Hippocampal formation (tissue), 2 donors: ENCODE data around the gene CNTN4.
"Not testable (repeated sequence)": the region's sequence is repeated elsewhere in the genome, so short reads cannot be mapped to it uniquely, and the experiment has no call there.

Experiments used
- DNase-seq, 2 donors: peaks; one replicate each; lab custom pipeline; 2025; lab: John Stamatoyannopoulos, UW

CNTN4 gene

DNA sequence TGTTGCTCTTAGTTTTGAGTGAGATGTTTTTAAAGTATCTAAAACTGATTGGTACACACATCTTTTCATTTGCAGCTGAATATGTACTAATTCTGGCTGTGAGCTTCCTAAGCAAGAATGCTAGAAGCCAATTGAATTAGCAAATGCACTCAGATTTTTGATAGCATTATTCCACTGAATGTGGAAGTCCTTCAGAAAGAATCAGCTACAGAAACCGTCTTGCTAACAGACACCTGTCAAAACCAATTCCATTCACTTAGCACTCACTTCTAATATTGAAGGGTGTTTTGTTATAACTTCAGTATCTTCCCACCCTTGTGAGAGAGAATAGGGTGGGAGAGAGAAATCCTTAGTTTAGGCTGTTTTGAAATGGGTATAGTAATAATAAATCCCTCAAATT, 693.8 kb downstream of the CNTN4 start:
- no peak for DNase-seq

DNA sequence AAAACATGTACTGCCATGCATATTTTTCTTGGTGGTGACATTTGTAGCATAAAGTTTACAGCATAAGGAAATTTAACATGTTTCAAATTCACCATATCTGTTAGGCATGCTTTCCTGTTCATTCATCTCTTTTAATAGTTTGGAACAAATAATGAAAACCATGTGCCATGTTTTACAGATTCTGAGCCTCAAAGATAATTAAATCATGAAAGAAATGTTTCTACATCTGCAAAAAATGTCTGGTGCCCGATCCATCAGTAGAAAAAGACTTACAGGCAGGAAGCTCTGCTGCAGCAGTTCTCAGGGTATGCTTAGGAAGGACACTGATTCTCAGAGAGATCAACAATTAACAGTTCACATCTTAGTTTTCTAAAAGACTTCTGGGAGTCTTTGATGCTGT, 695.3 kb downstream of the CNTN4 start:
- DNase-seq = no peak

DNA sequence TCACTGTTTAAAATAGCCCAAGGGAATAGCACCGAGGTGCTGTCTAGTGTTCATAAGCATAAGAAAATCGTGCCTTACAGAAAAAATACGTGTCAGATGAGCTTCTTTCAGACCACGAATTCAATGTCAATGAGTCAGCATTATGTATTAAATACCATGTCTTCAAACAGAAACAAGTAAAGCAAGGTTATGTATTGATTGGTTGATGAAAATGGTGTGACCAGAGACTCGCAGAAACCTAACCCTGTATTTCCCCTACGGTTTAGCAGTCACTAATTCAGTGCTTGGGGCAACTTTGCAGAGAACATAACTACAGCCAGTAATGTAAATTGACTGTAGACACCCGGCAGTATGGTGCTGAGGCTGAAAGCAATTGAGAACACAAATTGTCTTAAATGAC, 703.8 kb downstream of the CNTN4 start:
- no peak for DNase-seq

DNA sequence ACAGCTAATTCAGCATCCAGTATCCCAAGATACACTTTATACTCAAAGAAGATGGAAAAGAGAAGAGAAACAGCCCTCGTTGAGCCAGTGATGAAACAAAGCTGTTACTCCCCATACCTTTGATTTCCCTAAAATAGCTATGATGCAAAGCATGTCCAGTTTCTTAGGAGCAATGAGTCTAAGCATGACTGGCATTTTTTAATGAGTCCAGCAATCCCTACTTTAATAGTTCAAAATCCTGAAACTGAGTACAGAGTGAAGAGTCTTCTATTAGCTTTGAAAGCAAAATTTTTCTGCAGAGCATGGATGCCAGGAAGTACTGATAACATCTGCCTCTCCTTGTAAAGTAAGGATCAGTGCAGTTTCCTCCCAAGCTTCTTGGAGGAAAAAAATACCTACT, 708.8 kb downstream of the CNTN4 start:
- no peak for DNase-seq

DNA sequence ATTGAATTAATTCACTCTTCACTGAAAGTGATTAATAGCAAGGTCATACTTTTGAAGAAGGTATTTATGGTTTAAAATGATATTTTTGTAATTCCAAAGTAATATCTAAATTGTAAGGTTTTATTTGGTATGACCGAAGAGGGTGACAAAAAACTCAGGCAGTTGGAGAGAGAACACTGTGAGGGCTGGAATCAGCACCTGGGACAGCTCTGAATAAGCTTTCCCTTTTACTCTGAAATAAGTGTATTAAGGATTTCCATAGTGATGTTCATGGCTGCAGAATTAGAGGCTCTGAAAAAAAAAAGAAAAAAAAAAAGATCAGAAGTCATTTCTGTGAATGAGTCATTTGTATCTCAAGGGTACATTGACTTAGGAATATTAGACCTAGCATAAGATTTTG, 712.1 kb downstream of the CNTN4 start:
- DNase-seq = no peak

DNA sequence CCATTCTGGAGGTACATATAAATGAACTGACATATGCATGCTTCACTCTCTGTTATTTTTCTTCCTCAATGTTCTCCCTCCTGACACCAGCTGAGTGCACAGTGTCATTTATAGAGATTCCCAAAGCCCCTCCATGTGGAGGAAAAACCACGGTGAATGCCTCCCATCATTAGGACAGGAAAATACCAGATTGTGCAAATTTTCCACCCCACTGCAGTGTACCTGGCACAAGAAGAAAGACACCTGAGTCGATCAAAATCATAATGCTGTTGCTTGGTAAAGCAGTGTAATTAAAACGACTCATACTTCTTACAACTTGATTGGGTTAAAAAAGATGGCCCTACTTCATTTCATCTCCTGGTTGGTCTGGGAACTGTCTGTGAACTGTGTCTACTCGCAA, 720.9 kb downstream of the CNTN4 start:
- no peak for DNase-seq

DNA sequence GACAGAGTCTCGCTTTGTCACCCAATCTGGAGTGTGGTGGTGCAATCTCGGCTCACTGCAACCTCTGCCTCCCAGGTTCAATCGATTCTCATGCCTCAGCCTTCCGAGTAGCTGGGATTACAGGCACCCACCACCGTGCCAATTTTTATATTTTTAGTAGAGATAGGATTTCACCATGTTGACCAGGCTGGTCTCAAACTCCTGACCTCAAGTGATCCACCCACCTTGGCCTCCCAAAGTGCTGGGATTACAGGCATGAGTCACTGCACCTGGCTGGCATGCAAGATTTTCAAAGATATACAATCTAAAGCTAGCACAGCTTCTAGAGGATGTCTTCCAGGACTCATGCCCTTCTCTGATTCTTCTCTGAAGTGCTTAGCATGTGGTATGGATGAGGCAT, 722.3 kb downstream of the CNTN4 start:
- DNase-seq = not testable (repeated sequence)

DNA sequence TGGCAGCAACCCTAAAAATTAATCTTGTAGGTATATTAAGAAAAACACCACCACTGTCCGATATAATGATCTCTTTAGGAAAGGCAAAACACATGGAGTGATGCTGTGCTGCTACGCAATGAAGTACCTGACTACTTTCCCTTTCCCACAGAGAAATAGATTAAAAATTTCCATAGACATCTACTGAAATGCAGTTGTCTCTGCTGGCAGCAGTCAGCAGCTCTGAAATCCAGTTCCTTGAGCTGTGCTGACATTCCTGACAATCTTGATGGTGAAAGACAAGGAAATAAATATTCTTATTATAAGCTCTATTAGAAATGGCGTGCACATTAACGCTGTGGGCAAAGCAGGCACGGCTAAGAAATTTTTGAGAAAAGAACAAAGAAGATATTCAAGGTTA, 723.9 kb downstream of the CNTN4 start:
- DNase-seq = no peak

DNA sequence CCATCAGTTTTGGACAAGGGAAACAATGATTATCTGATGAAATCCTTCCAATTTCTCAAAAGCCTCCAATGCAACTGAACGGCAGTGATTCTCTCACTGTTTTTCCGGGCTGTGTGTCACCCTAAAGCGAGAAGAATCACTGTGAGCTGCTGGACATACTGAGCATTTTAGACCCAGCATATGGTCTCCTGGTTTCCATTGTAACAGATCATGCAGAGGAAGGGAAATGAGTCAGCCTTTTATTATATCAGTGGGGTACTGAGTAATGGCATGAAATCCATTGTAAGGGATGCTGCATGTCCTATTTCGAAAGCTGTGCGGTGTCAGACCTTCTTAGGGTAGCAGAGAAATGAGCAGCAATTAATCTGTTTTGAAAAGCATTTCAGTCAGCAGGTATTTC, 724.4 kb downstream of the CNTN4 start:
- DNase-seq = no peak

DNA sequence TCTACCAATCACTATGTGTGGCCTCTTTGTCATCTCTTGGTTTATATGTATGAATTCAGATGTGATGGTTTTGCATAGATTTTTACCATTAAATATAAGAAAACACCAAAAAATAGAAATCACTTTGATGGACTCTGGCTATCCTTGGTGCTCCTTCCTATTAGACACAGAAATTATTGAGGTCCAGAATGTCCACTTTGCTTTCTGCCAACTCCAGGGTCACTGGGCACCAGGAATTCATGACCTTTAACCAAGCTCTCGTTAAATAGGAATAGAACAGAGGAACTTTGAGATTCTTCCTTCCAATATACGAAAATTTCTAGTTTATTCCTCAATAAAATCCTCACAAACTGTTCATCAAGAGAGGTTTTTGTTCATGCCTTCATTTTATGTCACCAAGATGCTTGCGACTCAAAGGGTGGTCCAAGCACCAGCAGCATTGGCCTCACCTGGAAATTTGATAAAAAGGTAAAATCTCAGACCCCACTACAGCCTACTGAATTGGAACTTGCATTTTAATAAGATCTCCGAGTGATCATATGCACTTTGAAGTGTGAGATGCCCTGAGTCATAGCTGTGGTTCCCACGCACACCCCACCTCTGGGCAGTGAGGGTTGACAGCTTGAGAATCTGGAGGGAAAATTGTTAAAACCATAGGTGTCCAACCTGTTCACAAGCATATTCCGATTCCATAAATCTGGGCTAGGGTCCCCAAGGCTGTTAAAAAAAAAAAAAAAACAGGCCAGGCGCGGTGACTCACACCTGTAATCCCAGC, 725.0 kb downstream of the CNTN4 start:
- DNase-seq = no peak

DNA sequence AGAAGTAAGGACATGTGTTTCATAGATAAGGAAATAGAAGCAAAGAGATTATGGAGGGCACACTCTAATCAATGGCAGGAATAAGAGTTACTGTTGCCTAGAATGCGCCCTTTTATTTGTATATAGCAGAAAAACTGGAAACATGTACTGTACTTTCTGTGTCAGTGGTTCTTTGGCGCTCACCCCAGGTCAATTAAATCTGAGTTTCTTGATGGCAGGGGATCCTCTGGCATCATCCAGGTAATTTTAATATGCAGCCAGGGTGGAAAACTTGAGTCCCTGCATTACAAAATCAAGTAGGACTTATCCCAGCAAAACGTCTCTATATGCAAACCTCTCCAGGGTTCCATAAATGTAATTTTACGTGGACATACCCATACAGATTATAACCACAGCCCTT, 727.4 kb downstream of the CNTN4 start:
- DNase-seq = no peak

DNA sequence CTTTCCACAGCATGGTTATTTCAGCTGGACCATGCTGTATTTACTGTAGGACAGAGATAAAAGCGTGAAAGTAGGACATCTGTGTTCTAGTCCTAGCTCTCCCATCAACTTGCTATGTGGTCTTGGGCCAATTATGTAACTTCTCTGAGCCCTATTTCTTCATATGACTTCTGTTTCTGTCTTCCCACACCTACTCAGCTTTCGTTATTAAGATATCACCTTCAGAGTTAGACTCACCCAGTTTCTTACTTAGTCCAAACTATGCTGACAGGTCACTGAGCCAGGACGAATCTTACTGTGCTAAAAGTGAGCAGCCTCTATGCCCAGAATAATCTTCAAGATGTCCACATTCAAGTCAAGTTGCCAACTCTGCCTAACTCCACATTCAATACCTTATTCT, 727.8 kb downstream of the CNTN4 start:
- no peak for DNase-seq

DNA sequence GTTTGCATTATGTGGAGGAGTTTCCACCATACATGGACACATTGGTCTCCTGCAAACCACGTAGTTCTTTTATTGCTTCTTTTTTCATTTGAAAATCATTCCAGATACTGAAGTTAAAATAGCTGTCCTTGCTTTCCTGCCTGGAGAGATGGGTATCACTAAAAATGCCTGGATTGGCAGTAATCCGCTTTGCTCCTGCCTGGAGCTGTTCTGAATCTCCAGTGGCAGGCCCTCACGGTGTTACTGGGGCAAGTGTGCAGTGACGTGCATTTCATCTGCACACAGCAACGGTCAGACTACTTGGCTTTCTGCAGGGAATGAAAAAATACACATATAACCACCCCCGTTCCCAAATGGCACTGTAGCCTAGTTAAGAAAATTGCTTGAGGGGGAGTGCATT, 738.6 kb downstream of the CNTN4 start:
- no peak for DNase-seq

DNA sequence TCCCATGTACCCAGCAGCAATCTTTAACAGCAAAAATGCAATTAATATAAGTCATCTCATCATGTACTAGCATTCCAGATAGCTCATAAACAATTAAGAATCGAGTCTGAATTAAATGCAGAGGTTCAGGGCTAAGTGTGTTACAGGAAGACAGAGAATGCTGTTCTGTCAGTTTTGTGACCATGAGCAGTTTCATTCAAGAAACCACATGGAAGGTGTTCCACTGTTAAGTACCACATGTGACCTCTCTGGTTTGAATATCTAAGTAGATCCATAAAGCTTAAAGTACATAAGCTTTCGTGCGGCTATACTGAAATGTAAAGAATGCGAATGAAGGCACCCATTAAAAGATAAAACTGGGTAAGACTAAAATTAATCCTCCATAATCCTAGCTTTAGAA, 739.2 kb downstream of the CNTN4 start:
- DNase-seq = no peak

DNA sequence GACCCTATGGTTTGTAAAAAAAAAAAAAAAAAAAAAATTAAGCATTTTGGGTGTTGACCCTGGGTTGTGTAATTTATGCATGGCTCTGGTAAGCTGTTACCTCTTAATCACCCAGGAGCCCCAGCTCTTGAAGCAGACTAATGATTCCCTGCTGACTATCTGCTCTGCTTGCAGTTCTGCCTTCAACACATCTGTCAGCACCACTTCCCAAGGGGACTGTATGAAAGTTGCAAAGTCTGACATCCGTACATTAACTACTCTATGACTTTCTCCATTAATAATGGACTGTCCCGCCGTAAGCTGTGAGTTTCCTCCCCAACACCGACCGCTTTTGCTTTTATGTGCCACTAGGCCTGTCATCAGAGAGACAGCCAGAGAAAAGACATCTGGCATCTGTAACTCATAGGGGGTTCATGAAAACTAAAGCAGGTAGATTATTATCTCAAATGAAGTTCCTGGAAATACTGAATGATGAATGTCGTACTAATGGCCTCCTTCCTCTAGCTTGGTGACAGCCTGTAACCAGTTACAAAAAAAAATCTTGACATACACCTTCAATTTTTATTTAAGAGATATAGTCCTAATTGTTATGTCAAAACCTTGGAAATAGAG, 740.0 kb downstream of the CNTN4 start:
- DNase-seq = no peak

DNA sequence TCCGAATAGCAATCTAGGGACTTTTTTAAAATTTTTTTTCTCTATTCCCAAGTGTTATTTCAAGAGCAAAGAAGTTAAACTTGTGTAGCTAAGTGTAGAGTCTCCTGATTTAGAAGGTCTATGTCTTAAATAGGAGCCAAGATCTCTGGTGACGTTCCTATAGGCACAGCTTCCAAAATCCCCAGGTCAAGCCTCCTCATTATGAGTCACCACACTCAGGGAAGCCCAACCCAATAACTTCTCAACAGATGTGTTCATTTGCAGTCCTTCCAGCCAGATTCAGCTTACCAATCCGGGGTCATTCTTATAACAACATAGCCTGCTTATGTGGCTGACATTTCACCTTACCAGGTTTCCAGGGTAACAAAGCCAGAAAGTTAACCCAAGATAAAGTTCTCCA, 741.2 kb downstream of the CNTN4 start:
- no peak for DNase-seq

DNA sequence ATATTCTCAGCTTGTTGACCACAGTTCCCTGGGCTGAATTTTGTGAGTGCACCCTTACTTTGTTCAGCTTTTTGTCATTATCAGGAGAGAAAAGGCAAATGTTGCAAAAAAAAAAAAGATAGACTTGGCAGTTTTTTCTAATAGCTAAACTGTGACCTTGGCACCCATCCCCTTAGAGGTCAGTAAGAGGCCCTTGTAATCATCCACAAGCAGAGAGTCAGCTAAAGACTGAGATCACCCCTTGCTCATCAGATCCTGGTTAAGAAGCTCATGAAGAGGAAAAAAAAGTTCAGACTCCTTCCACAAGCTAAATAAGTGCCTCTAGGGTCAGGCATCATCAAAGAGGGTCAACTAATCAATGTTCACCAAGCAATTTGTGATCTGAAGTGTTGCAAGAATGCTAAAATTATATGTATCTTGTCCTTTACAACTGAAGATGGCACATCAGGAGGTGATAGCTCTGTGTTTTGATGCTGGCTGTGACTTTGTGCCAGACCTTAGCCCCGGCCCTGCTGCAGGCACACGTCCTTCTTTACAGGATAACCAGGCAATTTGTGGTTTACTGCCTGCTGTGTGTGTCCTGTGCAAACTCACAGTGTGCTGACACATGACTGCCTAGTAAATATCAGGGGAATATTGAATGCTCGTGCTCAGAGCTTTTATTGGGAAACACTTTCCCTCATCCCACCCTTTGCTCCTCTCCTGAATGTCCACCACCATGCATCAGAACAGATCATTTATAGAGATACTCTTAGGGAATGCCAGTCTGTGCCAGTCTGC, 748.6 kb downstream of the CNTN4 start:
- no peak for DNase-seq

DNA sequence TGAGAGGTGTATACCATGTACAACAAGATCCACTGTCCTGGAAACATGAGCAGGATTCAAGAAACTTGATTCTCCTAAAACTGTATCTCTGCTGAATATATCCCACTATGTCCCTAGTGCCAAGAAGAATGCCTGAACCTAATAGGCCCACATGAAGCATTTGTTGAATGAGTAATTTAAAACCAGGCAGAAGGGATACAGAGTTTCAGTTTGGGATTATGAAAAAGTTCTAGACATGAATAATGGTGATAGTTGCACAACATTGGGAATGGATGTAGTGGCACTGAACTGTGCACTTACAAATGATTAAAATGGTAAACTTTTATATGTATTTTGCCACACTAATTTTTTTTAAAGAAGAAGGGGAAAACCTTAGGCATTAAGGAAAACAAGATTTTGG, 750.4 kb downstream of the CNTN4 start:
- no peak for DNase-seq

DNA sequence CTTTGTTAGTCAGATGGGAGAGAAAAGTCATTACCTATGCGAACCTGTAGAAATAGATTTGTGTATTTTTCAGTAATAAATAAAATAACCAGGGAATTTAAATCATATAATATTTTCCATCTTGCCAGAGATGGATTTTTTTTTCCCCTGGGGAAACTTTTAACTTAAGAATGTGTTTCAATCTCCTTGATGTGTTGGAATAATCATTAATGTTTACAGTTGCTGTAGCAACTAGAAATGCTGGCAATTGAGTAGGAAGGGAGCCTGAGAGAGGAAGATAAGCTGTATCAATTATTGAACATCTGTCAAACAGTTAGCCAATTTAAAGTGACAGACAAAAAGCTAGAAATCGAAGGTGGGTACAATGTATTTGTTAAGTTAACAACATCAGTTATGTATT, 752.0 kb downstream of the CNTN4 start:
- no peak for DNase-seq

DNA sequence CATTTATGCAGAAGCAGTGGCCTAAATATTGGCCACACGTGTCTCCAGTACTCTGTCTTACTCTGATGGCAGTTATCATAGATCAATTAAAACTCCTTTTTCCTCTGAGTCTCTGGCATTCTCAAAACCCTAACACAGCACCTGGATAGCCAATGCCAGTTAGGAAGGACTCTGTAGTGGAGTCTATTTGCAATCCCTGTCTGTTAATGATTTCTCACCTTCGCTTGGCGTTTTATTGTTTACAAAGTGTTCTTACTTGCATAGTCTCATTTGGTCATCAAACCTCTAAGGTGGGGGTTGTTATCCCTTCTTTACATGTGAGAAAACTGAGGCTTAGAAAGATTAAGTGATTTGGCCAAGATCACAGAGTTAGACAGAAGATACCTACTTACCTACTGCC, 752.7 kb downstream of the CNTN4 start:
- no peak for DNase-seq

DNA sequence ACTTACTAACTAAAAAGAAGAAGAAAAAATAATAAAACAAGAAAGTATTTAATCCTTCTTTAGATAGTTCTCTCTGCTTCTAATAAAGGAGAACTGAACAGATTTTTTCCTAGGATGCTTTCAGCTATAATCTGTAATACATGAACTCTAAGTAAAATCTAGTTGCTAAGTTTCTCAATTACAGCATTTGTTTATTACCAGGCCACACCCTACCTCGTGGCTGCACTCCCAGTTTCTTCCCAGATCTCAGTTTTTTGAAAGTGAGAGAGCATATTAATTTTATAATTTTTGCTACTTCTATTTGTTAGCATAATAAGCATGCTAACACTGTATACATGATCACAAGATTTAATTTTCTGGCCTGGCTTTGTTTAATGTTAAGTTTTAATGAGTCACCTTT, 753.2 kb downstream of the CNTN4 start:
- no peak for DNase-seq

DNA sequence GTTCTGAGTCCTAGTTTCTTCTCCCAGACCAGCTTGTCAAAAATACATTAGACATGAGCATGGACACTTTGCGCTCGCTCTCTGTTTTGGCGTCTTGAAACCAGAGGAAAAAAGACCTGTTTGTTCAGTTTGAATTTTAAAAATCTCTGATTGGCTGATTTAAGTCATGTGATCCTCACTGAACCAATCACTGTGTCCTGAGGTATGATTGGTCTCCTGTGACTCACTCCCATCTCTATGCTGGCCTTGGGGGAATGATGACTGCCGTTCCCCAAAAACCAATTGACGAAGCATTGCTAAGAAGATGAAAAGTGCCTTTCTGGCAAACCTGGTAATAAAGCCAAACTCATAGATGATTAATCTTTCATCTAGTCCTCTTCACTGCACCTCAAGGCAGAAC, 755.0 kb downstream of the CNTN4 start:
- no peak for DNase-seq
